HCT116 (cell line): Measurements from ENCODE around the gene SCCPDH.

Experiments used
- CEBPB ChIP-seq: IDR thresholded peaks from 2 replicates; pipeline ENCODE4 v1.6.1; 2012; ENCODE audit warnings: low read depth
- EZH2 ChIP-seq: fragments of 200-600 bp; sonication (generic); IDR thresholded peaks from 2 replicates; pipeline ENCODE4 v1.6.1; 2017; ENCODE audit warnings: antibody characterized with exemption, mixed run types
- EZH2phosphoT487 ChIP-seq: fragments of 200-600 bp; IDR thresholded peaks from 2 replicates; pipeline ENCODE4 v1.6.1; 2018; ENCODE audit warnings: antibody characterized with exemption, borderline replicate concordance
- JUND ChIP-seq: IDR thresholded peaks from 2 replicates; pipeline ENCODE4 v1.6.1; 2012
- MAX ChIP-seq: IDR thresholded peaks from 2 replicates; pipeline ENCODE4 v1.6.1; 2012
- POLR2A ChIP-seq: IDR thresholded peaks from 2 replicates; pipeline ENCODE4 v1.7.0; 2011; ENCODE audit warnings: borderline replicate concordance; ENCODE audit not compliant: insufficient read depth, insufficient read length; ENCODE audit errors: extremely low read depth
- POLR2AphosphoS5 ChIP-seq: IDR thresholded peaks from 2 replicates; pipeline ENCODE4 v1.6.1; 2011; ENCODE audit warnings: mild to moderate bottlenecking, low read depth, low read length, moderate library complexity
- SP1 ChIP-seq: IDR thresholded peaks from 2 replicates; pipeline ENCODE4 v1.6.1; 2012; ENCODE audit warnings: low read depth
- YY1 ChIP-seq: IDR thresholded peaks from 2 replicates; pipeline ENCODE4 v1.6.1; 2011; ENCODE audit warnings: low read length, low read depth, moderate library complexity, mild to moderate bottlenecking; ENCODE audit not compliant: insufficient replicate concordance; ENCODE audit errors: extremely low read depth
- ZFX ChIP-seq: fragments of 450-650 bp; IDR thresholded peaks from 2 replicates; pipeline ENCODE4 v1.6.1; 2017
- TF ChIP-seq, protein P1 (sequence below), 3 experiments: fragments of 200-600 bp in 1 of 3; sonication (generic) in 1 of 3; IDR thresholded peaks in 2 of 3; conservative IDR thresholded peaks in 1 of 3; 2 replicates each; pipeline ENCODE4 v1.5.1; 2012 to 2017; ENCODE audit warnings: low read depth in 2 of 3, low read length in 2 of 3, antibody characterized with exemption in 1 of 3, borderline replicate concordance in 1 of 3, control low read depth in 1 of 3, mild to moderate bottlenecking in 1 of 3, mixed read lengths in 1 of 3, mixed run types in 1 of 3, moderate library complexity in 1 of 3; ENCODE audit not compliant: insufficient read depth in 1 of 3
- TF ChIP-seq, protein P2 (sequence below): IDR thresholded peaks from 2 replicates; pipeline ENCODE4 v1.6.1; 2012

DNA sequence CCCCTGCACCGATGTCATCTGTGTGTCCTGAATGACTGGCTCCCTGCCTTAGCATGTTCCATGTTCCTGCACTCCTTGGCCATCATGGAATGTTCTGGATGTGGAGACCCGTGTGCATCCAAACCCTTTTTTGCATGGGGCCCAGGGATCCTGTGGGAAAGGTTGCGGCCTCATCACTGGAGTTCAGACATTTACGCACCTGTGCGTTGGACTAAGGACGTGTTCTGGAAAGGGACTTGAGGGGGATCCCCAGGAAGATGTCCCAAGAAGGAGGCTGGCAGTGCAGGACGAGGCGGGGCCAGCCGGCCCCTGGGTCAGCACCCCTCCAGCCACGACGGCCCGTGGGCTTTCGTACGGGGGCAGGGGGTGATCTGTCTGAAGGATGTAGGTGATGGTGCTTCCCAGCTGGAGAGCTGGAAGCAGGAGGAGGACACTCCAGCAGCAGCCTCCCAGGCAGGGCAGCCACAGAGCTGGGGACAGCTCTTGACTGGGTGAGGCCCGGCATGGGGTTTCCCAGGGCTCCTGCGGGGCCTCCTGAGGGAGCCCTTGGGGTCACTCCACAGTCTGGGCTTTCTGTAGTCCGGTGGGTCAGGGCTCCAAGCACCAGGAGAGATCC, 67.2 kb downstream of the SCCPDH start:
- TF ChIP-seq EZH2 (no peak), POLR2A (no peak), EZH2phosphoT487 (no peak), MAX (no peak), CEBPB (no peak), ZFX (no peak), SP1 (no peak), POLR2AphosphoS5 (no peak), YY1 (no peak), JUND (no peak)
- TF ChIP-seq, protein P1, sequence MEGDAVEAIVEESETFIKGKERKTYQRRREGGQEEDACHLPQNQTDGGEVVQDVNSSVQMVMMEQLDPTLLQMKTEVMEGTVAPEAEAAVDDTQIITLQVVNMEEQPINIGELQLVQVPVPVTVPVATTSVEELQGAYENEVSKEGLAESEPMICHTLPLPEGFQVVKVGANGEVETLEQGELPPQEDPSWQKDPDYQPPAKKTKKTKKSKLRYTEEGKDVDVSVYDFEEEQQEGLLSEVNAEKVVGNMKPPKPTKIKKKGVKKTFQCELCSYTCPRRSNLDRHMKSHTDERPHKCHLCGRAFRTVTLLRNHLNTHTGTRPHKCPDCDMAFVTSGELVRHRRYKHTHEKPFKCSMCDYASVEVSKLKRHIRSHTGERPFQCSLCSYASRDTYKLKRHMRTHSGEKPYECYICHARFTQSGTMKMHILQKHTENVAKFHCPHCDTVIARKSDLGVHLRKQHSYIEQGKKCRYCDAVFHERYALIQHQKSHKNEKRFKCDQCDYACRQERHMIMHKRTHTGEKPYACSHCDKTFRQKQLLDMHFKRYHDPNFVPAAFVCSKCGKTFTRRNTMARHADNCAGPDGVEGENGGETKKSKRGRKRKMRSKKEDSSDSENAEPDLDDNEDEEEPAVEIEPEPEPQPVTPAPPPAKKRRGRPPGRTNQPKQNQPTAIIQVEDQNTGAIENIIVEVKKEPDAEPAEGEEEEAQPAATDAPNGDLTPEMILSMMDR (IDR thresholded peaks at IDR 0.05 in 2 of 3, conservative IDR thresholded peaks at IDR 0.05 in 1 of 3; ENCODE audit: borderline replicate concordance in 1 of 3, insufficient read depth in 1 of 3, low read depth in 2 of 3, low read length in 2 of 3), result no peak
- TF ChIP-seq, protein P2, sequence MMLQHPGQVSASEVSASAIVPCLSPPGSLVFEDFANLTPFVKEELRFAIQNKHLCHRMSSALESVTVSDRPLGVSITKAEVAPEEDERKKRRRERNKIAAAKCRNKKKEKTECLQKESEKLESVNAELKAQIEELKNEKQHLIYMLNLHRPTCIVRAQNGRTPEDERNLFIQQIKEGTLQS, result no peak
